NOMO-1 (cell line): ENCODE measurements around the gene UBE2R2.
"Not testable (repeated sequence)": the region's sequence is repeated elsewhere in the genome, so short reads cannot be mapped to it uniquely, and the experiment has no call there.

ENCODE experiments used
- DNase-seq, 2 experiments: peaks; one replicate each; lab custom pipeline; 2025; ENCODE audit not compliant: unreplicated experiment in 2 of 2; lab: John Stamatoyannopoulos, UW

The UBE2R2 gene

GRCh38 chr9:33837138-33837537 lies 20.2 kb downstream of the UBE2R2 start:
- no peak for DNase-seq

- DNase-seq: no peak
Measured at GRCh38 chr9:33840381-33840780, 23.4 kb downstream of the UBE2R2 start.

- DNase-seq: peak; percentile 20 to 58
Measured at GRCh38 chr9:33843312-33843961, 26.5 kb downstream of the UBE2R2 start.

- peak in 1 of 2 experiments; percentile 42 for DNase-seq
Measured at GRCh38 chr9:33846231-33846630, 29.3 kb downstream of the UBE2R2 start.

GRCh38 chr9:33847894-33848205 lies 30.9 kb downstream of the UBE2R2 start:
- DNase-seq: not testable (repeated sequence)

- no peak for DNase-seq
Measured at GRCh38 chr9:33850267-33850629, 33.3 kb downstream of the UBE2R2 start.

GRCh38 chr9:33850677-33851076 lies 33.7 kb downstream of the UBE2R2 start:
- no peak for DNase-seq

- no peak for DNase-seq
Measured at GRCh38 chr9:33851301-33851700, 34.3 kb downstream of the UBE2R2 start.

GRCh38 chr9:33852216-33852826 lies 35.4 kb downstream of the UBE2R2 start:
- DNase-seq: peak in 1 of 2 experiments; percentile 51

GRCh38 chr9:33856247-33856646 lies 39.3 kb downstream of the UBE2R2 start:
- no peak for DNase-seq

- no peak for DNase-seq
Measured at GRCh38 chr9:33858423-33858822, 41.5 kb downstream of the UBE2R2 start.

- no peak for DNase-seq
Measured at GRCh38 chr9:33860200-33860871, 43.4 kb downstream of the UBE2R2 start.

GRCh38 chr9:33861917-33862453 lies 45.0 kb downstream of the UBE2R2 start:
- DNase-seq: no peak

GRCh38 chr9:33863027-33863426 lies 46.1 kb downstream of the UBE2R2 start:
- DNase-seq: not testable (repeated sequence)

GRCh38 chr9:33867747-33868439 lies 50.9 kb downstream of the UBE2R2 start:
- DNase-seq: no peak

- no peak for DNase-seq
Measured at GRCh38 chr9:33868440-33868973, 51.5 kb downstream of the UBE2R2 start.

GRCh38 chr9:33869243-33869642 lies 52.3 kb downstream of the UBE2R2 start:
- not testable (repeated sequence) for DNase-seq

- DNase-seq: no peak
Measured at GRCh38 chr9:33877727-33878489, 60.9 kb downstream of the UBE2R2 start.

GRCh38 chr9:33878691-33879366 lies 61.9 kb downstream of the UBE2R2 start:
- DNase-seq: no peak
